Measurements from ENCODE around the gene NIT1. TPM values are rescaled to one million over a fixed set of nuclear protein-coding genes. Genes with fewer than 3 reads are reported as not detected.

NIT1 gene
- total and polyA plus RNA-seq, 10 of the 15 experiments (the other 5 are each of a cell fraction or from before 2014, with no cell fraction given), result 19.2 to 54.4 (median 28.3) TPM

DNA sequence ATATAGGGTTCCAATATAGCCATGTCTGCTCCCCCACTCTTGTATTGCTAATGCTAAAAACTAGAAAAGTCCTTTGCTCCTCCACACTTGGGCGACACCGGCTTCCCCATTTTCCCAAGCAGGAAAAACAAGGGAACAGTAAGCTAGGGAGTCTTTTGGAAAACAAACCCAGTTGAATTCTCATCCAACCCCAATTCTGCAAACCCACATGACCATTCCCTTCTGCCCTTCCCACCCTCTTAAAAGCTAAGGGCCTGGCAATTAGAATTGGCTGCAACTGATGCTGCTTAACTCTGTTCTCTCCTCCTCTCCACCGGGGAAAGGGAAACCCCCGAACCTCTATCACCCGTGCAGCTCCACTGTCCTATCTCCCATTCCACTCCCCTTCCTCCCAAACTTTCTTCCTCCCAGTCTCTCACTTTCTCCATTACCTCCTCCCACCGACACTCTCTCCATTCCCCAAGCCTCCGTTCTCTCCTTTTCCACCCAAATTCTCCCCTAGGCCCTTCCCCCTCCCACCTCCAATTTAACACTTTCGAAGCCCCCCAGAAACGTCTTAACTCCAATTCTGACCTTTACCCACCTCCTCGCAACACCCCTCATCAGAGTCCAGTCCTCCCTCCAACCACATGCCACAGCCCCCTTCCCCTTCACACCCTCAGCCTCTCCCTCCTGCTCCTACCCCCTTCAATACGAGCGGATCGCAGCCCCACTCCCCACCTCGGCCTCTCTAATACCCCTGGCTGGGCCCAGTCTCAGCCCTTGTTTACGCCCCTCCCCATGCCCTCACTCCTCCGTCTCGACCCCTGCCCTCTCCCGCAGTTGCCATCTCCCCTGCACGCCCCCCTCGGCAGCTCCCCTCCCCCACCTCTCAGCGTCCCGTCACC lies 13.9 kb downstream of the NIT1 start (continued):
- peak; percentile 42; the same call in 1 of the 2 replicates for TF ChIP-seq RELB (IDR thresholded peaks at IDR 0.05; ENCODE audit: low read depth)
- no peak for TF ChIP-seq SUZ12 (IDR thresholded peaks at IDR 0.05; ENCODE audit: unreplicated experiment)

- FAIRE-seq (peak; percentile 57), ATAC-seq (peak; percentile 98), DNase-seq (ENCODE audit: low read depth, low spot score) (peak; percentile 87)
- CTCF ChIA-PET, result interaction anchor here (0.7 to 2.8 kb wide), 14 partner anchors 15 to 143 kb away, joined by 3 to 14 read pairs (median 4); partner anchors contain the start of genes NIT1, PFDN2, PPOX and TOMM40L
- Histone ChIP-seq H3K4me3 (peak within 1 kb of the TSS; percentile 93), H3K4me2 (ENCODE audit: control insufficient read depth, insufficient read depth) (peak within 1 kb of the TSS; percentile 88), H3K4me1 (ENCODE audit: control insufficient read depth, insufficient read depth, low read length) (peaks cover 3% of the 10 kb centered on the region), H3K9ac (ENCODE audit: control insufficient read depth, insufficient read depth, low read length) (peak within 1 kb of the TSS; percentile 94), H3K36me3 (ENCODE audit: control insufficient read depth in 2 of 2, insufficient read depth in 2 of 2, low read length in 1 of 2) (peaks cover 0 to 14% of the 10 kb centered on the region in 2 experiments; a peak in 2 of 4 replicates), H3K9me3 (replicated peaks; ENCODE audit: control insufficient read depth, insufficient read depth, low read length) (no peaks in the 10 kb centered on the region), H3K27ac (ENCODE audit: control insufficient read depth, insufficient read depth) (peak within 1 kb of the TSS; percentile 79), H4K20me1 (ENCODE audit: control insufficient read depth, insufficient read depth) (no peaks in the 10 kb centered on the region; the same call in 1 of the 2 replicates), H3K27me3 (replicated peaks in 1 of 2; ENCODE audit: control insufficient read depth in 2 of 2, insufficient read depth in 2 of 2, low read length in 1 of 2) (no peaks in the 10 kb centered on the region), H2AFZ (ENCODE audit: control insufficient read depth, low read depth, low read length) (peak within 1 kb of the TSS; percentile 92), H3K79me2 (ENCODE audit: control insufficient read depth, insufficient read depth, low read length) (peaks cover 47% of the 10 kb centered on the region)
- BruUV-seq (replicated peaks), result no TSS peak
- POLR2A ChIA-PET, result interaction anchor here (1.0 to 3.7 kb wide), 12 partner anchors 15 to 94 kb away, joined by 3 to 24 read pairs (median 4); partner anchors contain the start of genes ARHGAP30, NIT1, PFDN2 and PPOX
- SMC1A ChIA-PET (ENCODE audit: uncharacterized antibody, unreplicated experiment), result interaction anchor here (0.6 to 4.3 kb wide), 20 partner anchors 13 to 157 kb away, joined by 3 to 19 read pairs (median 4); partner anchors contain the start of genes ARHGAP30, UFC1 and USF1
- in situ Hi-C loops (cut with MboI), result no loop called here
- intact Hi-C loops (cut with micrococcal nuclease; ENCODE audit: unreplicated experiment), result loop anchor here (2.0 kb wide), 1 partner anchor 62 kb away; no protein-coding TSS in a partner anchor
- RAD21 ChIA-PET (ENCODE audit: unreplicated experiment), result interaction anchor here (1.0 to 2.7 kb wide), 11 partner anchors 14 to 135 kb away, joined by 3 to 11 read pairs (median 5); partner anchors contain the start of genes ARHGAP30, KLHDC9, NIT1 and PFDN2
- WGBS (ENCODE audit: insufficient coverage, insufficient replicate concordance, low lambda C conversion rate, missing lambda C conversion rate), result under 1% methylated on average over 51 of the region's 68 CpGs
- TF ChIP-seq BHLHE40 (IDR thresholded peaks at IDR 0.05; ENCODE audit: borderline replicate concordance in 1 of 2, low read depth in 2 of 2, low read length in 1 of 2) (peak; percentile 5 to 74; a peak in 1 of 4 replicates), TCF7 (IDR thresholded peaks at IDR 0.05; ENCODE audit: borderline replicate concordance) (no peak), ZNF24 (IDR thresholded peaks at IDR 0.05) (peak; percentile 50; the same call in 1 of the 2 replicates), ZNF207 (IDR thresholded peaks at IDR 0.05; ENCODE audit: borderline replicate concordance) (peak; percentile 88), KDM1A (IDR thresholded peaks at IDR 0.05; ENCODE audit: borderline replicate concordance) (no peak), FOS (IDR thresholded peaks at IDR 0.05; ENCODE audit: borderline replicate concordance, extremely low read depth, insufficient read length) (no peak), KAT2A (conservative IDR thresholded peaks at IDR 0.05; ENCODE audit: control insufficient read depth, low read depth, low read length) (no peak), CHD2 (IDR thresholded peaks at IDR 0.05; ENCODE audit: borderline replicate concordance, low read depth, low read length) (peak; percentile 82; the same call in 1 of the 2 replicates), PAX8 (IDR thresholded peaks at IDR 0.05) (no peak), JUND (IDR thresholded peaks at IDR 0.05; ENCODE audit: low read depth, low read length) (no peak), POLR2A (IDR thresholded peaks at IDR 0.05; ENCODE audit: low read depth, low read length) (peak; percentile 85), MXI1 (IDR thresholded peaks at IDR 0.05; ENCODE audit: low read depth, low read length) (peak; percentile 45; the same call in 1 of the 2 replicates), SUPT20H (IDR thresholded peaks at IDR 0.05; ENCODE audit: borderline replicate concordance, control insufficient read depth, low read depth, low read length) (no peak), PML (IDR thresholded peaks at IDR 0.05; ENCODE audit: low read length) (no peak; the same call in 1 of the 2 replicates)
- TF ChIP-seq, protein P1, sequence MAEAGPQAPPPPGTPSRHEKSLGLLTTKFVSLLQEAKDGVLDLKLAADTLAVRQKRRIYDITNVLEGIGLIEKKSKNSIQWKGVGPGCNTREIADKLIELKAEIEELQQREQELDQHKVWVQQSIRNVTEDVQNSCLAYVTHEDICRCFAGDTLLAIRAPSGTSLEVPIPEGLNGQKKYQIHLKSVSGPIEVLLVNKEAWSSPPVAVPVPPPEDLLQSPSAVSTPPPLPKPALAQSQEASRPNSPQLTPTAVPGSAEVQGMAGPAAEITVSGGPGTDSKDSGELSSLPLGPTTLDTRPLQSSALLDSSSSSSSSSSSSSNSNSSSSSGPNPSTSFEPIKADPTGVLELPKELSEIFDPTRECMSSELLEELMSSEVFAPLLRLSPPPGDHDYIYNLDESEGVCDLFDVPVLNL (IDR thresholded peaks at IDR 0.05; ENCODE audit: low read depth, low read length), result no peak
Measured at GRCh38 chr1:161132410-161133219, 14.7 kb downstream of the NIT1 start, which contains the start of gene DEDD. DEDD (minus strand) TSS chr1:161132667; CDS start chr1:161124462, 8,205 bp downstream.

All from GM12878 (cell line).